ENCODE data around the gene SH3PXD2A.

The SH3PXD2A gene

DNA sequence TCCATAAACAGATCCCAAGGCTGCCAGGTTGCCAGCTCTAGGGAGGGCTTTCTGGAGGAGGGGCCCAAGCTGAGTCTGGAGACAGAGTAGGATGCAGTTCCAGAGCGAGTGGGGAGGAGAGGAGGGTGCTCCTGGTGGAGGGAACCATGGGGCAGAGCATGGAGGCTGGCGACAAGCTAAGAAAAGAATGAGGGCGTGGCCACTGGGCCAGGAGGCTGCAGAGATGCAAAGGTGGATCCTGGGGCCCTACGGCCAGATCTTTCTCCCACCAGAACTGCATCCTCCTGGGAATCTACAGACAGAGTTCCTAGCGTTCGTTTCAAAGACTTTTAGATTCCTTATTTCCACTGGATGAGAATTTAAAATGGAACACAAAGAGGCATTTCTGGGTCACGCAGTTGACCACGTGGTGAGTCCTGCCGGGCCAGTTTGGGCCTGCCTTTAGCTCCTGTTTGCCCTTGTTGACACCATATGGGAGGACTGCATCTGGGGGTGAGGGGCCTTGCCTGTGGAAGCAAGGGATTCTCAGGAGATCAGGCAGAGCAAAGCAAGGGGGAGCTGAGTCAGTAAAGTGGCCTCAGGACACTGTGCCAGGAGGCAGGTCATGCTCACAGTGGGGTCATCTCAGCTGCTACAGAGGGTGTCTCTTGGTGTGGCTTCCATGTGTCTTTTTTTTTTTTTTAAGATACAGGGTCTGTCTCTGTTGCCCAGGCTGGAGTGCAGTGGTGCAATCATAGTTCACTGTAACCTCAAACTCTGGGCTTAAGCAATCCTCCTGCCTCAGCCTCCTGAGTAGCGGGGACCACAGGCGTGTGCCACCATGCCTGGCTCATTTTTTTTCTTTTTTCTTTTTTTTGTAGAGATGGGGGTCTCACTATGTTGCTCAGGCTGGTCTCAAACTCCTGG, 137.8 kb downstream of the SH3PXD2A start:
- DNase-seq: no peak

DNA sequence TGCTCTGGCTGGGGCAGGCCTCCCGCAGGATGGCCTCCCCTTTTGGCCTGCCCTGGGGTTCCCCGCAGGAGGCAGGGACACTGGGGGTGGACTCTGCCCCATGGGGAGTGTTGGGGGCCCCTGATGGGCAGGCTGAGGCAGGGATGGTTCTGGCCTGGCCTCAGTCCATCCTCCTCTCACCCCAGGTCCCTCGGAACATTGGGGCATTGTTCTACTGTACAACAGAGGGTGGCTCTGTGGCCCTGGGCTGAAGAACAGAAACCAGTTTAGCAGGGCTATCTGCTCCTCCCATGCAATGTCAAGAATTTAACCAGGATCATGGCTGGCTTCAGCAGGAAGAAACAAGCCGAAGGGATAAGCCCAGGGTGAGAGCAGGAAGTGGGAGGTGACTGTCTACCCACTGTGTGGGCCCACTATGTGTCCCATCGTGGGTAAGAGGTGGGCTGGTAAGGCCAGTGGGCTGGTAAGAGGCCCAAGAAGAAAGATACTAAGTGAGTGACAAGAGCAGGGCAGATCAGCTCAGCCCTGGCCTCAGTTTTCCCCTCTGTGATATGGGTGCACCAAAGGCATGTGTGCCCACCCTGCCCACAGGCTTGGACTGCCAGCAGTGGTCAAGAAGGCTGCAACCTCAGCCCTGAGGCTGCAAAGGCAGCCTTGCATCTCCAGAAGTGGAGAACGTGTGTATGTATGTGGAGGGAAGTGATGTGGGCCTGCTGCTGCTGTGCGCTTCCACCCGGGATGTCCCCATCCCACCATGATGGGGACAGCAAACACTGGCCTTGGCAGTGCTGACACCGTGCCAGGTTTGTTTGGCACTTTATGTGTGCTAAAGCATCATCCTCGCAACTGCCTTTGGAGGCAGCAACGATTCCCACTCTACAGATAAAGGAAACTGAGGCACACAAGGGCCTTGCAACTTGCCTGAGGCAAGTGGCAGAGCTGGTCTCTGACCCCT, 138.9 kb downstream of the SH3PXD2A start:
- no peak for DNase-seq

DNA sequence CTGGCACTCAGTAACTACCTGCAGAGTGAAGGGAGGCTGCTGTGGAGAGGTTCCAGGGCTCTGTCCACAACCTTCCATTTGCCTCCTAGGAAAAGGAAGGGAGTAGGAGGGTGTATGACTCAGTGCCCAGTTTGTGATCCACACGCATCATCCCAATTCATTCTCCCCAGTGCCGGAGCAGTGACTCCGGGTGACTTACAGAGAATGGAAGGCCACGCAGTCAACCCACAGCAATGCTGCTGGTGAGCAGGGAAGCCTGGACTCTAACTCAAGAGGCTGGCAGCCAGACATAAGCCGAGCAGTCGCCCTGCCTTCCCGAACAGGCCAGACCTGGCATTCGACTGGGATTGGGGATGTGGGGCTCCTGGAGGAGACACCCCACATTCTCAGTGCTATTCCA, 139.9 kb downstream of the SH3PXD2A start:
- DNase-seq: peak; percentile 68

DNA sequence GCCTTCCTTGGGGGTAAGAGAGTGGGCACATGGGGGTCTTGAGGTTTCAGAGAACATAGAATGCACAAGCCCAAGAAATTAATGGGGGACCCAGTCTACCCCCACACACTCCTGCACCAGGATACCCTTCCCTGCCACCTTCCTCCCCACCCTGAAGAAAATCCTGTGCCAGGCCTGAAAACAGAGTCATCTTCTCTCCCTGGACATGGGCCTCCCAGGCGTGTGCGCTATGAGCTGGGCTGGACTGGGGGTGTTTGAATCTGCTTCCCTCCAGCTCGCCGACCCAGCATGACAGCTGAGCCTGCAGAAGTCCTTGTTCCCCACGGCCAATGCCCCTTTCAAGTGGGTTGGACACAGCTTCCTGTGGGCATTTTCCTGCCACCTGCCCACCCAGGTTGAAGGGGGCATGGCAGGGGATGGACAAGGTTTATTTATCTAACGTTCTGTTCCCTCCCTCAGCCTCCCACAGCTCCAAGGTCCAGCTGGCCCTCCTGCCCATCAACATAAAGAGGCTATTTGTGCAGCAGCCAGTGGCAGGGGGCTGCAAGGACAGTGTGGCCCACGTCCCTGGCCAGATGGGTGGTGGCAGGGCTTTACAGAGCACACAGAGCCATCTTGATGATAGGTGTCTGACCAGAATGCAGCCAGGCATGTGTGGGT, 141.0 kb downstream of the SH3PXD2A start:
- no peak for DNase-seq

DNA sequence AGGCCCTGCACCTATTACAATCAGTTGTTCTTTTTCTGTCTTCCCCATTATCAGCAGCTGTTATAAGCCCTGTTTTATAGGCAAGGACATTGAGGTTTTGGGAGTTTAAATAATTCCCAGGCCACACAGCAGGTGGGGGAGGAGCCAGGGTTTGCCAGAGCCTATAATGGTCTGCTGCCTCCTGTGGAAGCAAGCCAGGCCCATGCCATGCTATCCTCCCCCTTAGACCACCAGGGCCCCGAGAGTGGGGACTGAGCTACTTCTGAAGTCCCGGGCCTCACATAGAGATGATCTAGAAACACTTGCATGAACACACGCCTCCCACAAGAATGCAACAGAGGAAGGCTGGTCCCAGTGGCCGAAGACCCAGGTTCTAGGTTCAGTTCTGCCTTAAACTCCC, 141.7 kb downstream of the SH3PXD2A start:
- DNase-seq: no peak

DNA sequence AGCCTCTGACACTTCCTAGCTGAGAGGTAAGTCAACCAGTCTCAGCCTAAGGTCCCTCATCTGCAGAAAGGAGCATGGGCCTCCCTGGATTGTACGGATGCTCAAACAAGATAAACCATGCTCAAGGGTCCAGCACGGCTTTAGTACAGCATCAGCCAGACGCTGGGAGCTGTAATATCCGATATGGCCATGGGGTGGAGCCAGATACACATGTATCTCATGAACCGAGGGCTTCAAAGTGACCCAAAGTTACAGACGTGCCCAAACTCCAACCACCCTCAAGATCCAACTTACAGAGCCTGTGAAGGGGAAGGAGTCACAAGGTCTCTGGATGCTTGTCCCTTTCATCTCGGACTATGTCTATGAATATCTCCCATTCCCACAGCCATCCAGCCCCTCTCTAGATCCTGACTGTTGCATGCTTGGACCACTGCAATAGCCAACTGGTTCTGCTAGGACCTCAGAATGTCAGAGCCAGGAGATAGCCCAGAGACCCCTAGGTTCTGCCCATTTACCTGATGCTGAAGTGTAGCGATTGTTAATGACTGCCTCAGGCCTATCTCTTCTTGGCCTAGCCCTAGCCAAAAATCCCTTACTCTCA, 142.4 kb downstream of the SH3PXD2A start:
- peak; percentile 21 for DNase-seq

- no peak for DNase-seq
Measured at GRCh38 chr10:103712146-103712545, 143.2 kb downstream of the SH3PXD2A start.

- DNase-seq: no peak
Measured at GRCh38 chr10:103711351-103711994, 143.9 kb downstream of the SH3PXD2A start.

DNA sequence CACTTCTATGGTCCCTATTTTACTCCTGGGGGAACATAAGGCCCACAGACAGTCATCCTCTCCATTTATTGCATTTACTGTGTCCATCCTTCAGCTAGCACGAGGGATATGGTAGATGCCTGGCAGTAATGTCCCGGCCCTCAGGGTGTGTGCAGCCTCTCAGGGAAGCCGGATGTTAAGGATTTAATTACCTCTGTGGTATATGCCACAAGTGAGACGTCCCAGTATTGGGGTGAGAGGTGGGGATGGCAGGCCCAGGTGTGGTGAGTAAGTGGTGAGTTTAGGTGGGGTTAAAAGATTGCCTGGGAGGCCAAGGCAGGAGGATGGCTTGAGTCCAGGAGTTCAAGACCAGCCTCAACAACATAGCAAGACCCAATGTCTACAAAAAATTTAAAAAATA, 144.9 kb downstream of the SH3PXD2A start:
- no peak for DNase-seq

GRCh38 chr10:103709341-103709920, 145.9 kb downstream of the SH3PXD2A start:
- peak; percentile 15 for DNase-seq

GRCh38 chr10:103708627-103709288, 146.6 kb downstream of the SH3PXD2A start:
- DNase-seq: no peak

GRCh38 chr10:103707956-103708626, 147.3 kb downstream of the SH3PXD2A start:
- no peak for DNase-seq

DNA sequence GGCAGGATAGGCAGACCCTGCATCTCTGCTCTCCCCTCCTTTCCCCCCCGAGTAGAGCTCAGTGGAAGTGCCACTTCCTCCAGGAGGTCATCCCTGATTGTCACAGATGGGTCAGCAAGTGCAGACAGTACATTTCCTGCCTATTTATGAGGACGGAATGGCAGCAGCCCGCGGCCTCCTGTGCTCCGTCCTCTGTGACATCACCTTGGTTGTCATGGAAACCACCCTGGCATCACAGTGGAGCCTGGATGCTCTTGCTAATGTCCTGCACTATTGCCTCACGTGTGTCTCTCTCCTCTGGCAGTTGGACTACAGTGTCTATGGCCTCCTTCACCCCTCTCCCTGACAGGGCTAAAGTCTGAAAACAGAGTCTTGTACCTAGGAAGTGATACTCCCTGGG, 148.6 kb downstream of the SH3PXD2A start:
- no peak for DNase-seq

- DNase-seq: no peak
Measured at GRCh38 chr10:103706047-103706446, 149.3 kb downstream of the SH3PXD2A start.

GRCh38 chr10:103703941-103704919, 151.1 kb downstream of the SH3PXD2A start:
- no peak for DNase-seq

- no peak for DNase-seq
Measured at GRCh38 chr10:103701380-103702222, 153.8 kb downstream of the SH3PXD2A start.

GRCh38 chr10:103700436-103700715, 155.0 kb downstream of the SH3PXD2A start:
- no peak for DNase-seq

- no peak for DNase-seq
Measured at GRCh38 chr10:103699611-103700435, 155.6 kb downstream of the SH3PXD2A start.
